HG03175 (cell line): ENCODE measurements around the gene B3GNT5.

Experiments used
- ATAC-seq: cut with Tn5 transposase; IDR thresholded peaks from one replicate; pipeline ENCODE4 v1.9.1; 2021; ENCODE audit warnings: mild to moderate bottlenecking, moderate library complexity; ENCODE audit not compliant: unreplicated experiment

Gene B3GNT5, protein sequence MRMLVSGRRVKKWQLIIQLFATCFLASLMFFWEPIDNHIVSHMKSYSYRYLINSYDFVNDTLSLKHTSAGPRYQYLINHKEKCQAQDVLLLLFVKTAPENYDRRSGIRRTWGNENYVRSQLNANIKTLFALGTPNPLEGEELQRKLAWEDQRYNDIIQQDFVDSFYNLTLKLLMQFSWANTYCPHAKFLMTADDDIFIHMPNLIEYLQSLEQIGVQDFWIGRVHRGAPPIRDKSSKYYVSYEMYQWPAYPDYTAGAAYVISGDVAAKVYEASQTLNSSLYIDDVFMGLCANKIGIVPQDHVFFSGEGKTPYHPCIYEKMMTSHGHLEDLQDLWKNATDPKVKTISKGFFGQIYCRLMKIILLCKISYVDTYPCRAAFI

DNA sequence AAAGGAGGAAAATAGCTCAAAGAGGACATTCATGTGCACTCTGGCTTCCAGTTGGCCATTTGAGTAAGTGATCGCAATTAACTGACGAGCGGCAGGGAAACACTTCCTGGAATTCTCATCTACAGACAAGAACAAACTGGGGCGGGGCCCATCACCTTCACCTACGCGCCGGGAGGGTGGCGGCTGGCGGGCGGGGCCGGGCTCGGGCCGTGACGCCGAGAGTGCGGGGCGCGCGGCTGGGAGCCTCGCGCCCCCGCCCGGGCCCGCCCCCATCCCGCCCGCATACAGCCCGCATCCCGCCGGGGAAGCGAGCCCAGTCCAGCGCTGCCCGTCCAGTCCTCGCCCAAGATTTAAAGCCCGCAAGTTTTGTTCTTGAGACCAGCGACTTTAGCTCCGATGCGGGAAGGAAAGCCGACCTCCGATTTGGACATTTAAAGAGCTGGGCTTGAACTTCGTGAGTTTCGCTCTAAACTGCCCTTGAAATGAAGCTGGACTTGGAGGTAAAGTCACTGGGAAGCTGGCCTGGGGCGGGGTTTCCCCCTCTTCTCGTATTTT lies at the start of gene B3GNT5:
B3GNT5 (plus strand) TSS at position 281 of the 555 bp plus-strand sequence. CDS start 16,546 bp downstream, outside the sequence.
- no peak for ATAC-seq

- no peak for ATAC-seq
Measured at GRCh38 chr3:183203670-183204069, 49.4 kb upstream of the B3GNT5 start.

DNA sequence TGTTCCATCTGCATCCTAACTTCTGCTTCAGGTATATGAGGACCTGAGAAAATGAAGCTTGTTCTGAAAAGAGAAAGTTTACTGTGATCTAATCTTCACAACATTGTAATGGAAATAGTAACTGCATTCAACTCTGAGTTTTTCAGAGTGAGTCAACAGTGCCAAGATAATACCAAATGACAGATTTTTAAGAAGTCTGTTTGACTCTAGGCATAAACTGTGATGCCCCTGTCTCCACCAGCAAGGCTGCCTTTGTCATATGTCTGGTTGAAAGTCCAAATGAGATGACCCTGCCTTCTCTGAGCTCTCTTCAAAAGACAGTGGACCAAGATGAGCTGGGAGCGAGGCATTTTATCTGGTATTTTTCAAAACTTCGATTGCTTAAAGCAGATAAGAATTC lies 44.8 kb upstream of the B3GNT5 start:
- no peak for ATAC-seq

DNA sequence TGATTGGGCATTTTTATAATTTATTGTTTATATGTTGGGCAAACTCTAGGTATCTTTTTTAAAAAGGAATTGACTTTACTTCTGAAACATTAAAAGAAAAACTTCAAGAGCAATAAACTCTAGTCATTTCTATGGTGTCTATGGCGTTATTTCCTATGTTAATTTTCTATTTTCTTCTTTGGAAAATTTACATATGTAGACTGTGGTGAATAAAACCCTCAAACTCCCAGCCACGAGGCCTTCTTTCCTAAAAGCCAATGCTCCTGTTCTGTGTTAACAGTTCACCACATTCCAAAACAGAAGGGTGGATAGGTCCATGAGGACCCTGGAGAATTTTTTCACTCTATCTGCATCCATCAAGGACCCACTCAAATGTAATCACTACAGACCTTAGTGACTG lies 44.3 kb upstream of the B3GNT5 start:
- ATAC-seq: no peak

- ATAC-seq: no peak
Measured at GRCh38 chr3:183210341-183210740, 42.7 kb upstream of the B3GNT5 start.

- ATAC-seq: no peak
Measured at GRCh38 chr3:183210862-183211341, 42.2 kb upstream of the B3GNT5 start.

DNA sequence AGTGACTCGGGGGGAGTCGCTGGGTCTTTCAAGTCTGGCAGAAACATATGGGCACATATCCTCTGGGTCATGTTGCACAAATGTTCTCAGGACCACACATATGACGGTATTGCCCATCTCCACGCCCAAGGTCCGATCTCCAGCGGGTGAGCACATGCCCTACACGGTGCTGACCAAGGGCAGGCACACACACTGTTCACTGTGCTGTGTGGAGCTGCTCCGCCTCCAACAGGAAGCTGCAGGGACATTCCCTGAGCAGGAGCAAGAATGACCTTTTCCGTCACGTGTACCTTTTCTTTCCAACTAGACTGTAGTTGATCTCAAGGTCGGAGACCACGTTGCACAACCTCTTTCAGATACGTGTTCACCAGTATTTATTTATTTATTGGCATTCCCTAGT lies 41.7 kb upstream of the B3GNT5 start:
- no peak for ATAC-seq

- ATAC-seq: no peak
Measured at GRCh38 chr3:183212096-183212495, 41.0 kb upstream of the B3GNT5 start.

DNA sequence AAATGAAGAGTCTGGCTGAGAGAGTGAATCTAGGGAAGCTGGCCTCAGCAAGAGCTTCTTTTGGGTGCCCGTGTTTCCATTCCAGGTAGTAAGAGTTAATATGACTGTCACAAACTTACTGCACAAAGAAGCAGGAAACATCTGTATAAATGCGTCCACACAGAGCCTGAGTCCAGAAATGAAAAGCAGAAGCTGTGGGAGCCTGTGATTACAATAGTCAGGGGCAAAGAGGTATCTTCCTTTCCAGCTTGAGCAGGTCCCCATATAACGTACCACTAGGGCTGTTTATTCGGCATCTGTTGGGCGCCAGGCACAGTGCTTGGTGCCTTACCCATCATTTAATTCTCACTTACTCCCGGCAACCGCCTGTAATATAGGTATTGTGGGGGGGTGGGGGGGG lies 40.5 kb upstream of the B3GNT5 start:
- no peak for ATAC-seq

DNA sequence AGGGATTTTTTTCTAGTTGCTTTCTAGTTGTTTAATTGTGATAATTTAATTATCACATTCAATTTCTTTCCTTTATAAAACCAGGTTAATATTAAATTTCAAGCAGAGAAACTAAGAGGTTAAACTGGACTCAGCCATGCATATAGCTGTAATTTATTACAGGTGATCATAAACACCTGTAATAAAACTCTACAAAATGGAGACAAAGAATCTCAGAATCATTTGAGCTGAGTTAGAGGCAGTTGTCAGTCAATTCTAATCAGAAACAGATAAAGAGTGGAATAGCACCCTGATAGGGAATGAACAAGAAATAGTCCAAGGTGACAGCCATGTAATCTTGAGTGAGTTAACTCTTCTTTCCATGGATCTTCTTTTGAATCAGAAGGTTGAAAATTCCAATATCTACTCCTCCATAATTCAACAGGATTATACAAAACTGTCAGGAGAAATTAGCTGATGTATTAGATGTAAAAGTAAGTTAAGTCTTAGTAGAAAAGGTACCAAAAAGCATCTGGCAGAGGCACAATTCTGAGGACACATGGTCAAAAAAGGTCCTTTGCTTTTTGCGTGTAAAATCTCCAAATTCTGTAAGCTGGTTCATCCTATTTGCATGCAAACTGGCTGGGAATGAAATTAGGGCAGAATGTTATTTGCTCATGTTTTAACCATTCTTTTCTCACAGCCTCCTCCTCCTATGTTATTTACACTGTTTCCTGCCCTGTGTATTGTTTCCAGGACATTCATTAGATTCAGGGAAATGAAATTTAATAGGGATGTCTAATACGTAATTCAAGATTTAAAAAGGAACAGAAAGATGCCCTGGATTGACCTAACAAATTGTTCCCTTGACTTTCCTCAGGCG lies 39.4 kb upstream of the B3GNT5 start:
- ATAC-seq: no peak

DNA sequence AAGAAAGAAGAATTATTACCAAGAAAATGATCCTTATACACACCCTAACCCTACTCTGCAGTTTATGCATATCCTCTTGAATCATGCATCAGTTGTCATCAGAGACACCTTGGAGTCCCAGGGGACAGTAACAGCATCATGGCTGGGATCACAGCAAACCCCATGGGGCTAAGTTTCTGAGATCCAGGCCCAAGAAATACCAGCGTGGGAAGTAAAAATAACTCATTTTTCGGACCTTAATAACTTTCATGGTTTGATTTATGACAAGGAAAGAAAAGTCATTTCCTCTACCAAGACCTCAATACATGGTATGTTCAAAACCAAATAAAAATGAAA lies 38.8 kb upstream of the B3GNT5 start:
- no peak for ATAC-seq

- no peak for ATAC-seq
Measured at GRCh38 chr3:183215591-183216202, 37.4 kb upstream of the B3GNT5 start.

GRCh38 chr3:183217548-183218332 lies 35.3 kb upstream of the B3GNT5 start:
- no peak for ATAC-seq

DNA sequence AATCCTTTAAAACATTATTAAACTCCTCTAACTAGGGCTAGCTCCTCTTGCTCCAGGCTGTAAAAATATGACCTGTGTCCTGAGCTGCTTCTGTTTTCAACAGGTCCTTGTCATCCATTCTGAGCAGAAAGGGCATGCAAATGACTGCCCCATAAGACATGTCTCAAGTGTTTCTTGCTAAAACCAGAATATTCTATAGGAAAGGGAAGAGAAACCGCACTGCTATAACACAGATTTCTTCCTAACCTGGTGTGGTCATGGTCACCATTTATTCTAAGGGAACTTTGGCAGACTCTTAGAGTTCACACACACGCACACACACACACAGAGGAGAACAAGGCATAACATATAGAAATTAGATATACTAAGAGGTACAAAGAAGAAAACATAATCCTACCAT lies 34.2 kb upstream of the B3GNT5 start:
- no peak for ATAC-seq

GRCh38 chr3:183220828-183221227 lies 32.2 kb upstream of the B3GNT5 start:
- ATAC-seq: no peak

GRCh38 chr3:183222631-183223235 lies 30.3 kb upstream of the B3GNT5 start:
- ATAC-seq: no peak

- ATAC-seq: no peak
Measured at GRCh38 chr3:183224180-183224970, 28.7 kb upstream of the B3GNT5 start.

GRCh38 chr3:183226333-183226890 lies 26.6 kb upstream of the B3GNT5 start:
- no peak for ATAC-seq

DNA sequence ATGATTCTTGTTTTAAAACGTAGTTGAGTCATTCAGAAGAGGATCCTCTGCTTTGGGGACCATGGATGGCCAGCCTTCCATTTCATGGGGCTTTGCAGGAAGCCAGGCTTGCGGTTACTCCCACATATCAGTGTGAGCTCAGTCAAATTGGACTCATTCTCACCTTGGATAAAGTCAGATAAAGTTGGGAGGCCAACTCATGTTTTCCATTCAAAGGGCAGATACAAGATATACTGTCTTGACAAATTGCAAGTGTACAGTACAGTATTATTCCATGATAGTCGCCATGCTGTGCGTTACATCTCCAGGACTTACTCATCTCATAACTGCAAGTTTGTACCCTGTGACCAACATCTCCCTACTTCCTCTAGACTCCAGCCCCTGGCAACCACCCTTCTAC lies 25.5 kb upstream of the B3GNT5 start:
- ATAC-seq: no peak
